Bronchial epithelial cell (primary cell): ENCODE data around the gene PPL. TPM values are rescaled to one million over a fixed set of nuclear protein-coding genes. Genes with fewer than 3 reads are reported as not detected.

ENCODE experiments used
- DNase-seq: peaks from one replicate; pipeline ENCODE4 v3.0.0-alpha.2; 2010; ENCODE audit warnings: low read depth
- FAIRE-seq: peaks from 2 replicates; lab custom pipeline; 2011; peaks lifted over from hg19 to GRCh38; lab: Jason Lieb, UNC
- H3K27me3 ChIP-seq: 2 replicates; pipeline ENCODE4 v1.5.1; 2011; ENCODE audit warnings: low read length; ENCODE audit not compliant: control insufficient read depth, insufficient read depth
- H3K36me3 ChIP-seq: 2 replicates; pipeline ENCODE4 v1.5.1; 2011; ENCODE audit warnings: low read length; ENCODE audit not compliant: control insufficient read depth, insufficient read depth
- H3K4me3 ChIP-seq: 2 replicates; pipeline ENCODE4 v1.5.1; 2011; ENCODE audit warnings: mild to moderate bottlenecking, low read depth, low read length, control low read depth
- total RNA-seq: library from RNA; depleted of rRNA; stranded (reverse); fragments of >200 nt; gene quantifications from 2 replicates; pipeline ENCODE4 v1.2.1, GENCODE V29; 2014
- TF ChIP-seq, protein P1 (sequence below): IDR thresholded peaks from 2 replicates; pipeline ENCODE4 v1.5.1; 2011; ENCODE audit warnings: mild to moderate bottlenecking, moderate library complexity, low read length, control low read depth, inconsistent platforms; ENCODE audit not compliant: insufficient read depth, severe bottlenecking

Gene PPL
- total RNA-seq, 1 donor from 2014 or later: 184 TPM

GRCh38 chr16:4894276-4895150, 42.4 kb downstream of the PPL start:
- no peak overlapping the region for H3K4me3 ChIP-seq
- TF ChIP-seq, protein P1, sequence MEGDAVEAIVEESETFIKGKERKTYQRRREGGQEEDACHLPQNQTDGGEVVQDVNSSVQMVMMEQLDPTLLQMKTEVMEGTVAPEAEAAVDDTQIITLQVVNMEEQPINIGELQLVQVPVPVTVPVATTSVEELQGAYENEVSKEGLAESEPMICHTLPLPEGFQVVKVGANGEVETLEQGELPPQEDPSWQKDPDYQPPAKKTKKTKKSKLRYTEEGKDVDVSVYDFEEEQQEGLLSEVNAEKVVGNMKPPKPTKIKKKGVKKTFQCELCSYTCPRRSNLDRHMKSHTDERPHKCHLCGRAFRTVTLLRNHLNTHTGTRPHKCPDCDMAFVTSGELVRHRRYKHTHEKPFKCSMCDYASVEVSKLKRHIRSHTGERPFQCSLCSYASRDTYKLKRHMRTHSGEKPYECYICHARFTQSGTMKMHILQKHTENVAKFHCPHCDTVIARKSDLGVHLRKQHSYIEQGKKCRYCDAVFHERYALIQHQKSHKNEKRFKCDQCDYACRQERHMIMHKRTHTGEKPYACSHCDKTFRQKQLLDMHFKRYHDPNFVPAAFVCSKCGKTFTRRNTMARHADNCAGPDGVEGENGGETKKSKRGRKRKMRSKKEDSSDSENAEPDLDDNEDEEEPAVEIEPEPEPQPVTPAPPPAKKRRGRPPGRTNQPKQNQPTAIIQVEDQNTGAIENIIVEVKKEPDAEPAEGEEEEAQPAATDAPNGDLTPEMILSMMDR: no peak
- peaks cover 75% of the 10 kb centered on the region for H3K36me3 ChIP-seq
- DNase-seq (no peak), FAIRE-seq (no peak)
- H3K27me3 ChIP-seq: no peaks in the 10 kb centered on the region

- H3K27me3 ChIP-seq: no peaks in the 10 kb centered on the region
- H3K4me3 ChIP-seq: no peak overlapping the region
- TF ChIP-seq, protein P1: no peak
- no peak for DNase-seq
- H3K36me3 ChIP-seq: peaks cover 72% of the 10 kb centered on the region
- no peak for FAIRE-seq
These were observed 43.7 kb downstream of the PPL start for GRCh38 chr16:4893103-4893862.

DNA sequence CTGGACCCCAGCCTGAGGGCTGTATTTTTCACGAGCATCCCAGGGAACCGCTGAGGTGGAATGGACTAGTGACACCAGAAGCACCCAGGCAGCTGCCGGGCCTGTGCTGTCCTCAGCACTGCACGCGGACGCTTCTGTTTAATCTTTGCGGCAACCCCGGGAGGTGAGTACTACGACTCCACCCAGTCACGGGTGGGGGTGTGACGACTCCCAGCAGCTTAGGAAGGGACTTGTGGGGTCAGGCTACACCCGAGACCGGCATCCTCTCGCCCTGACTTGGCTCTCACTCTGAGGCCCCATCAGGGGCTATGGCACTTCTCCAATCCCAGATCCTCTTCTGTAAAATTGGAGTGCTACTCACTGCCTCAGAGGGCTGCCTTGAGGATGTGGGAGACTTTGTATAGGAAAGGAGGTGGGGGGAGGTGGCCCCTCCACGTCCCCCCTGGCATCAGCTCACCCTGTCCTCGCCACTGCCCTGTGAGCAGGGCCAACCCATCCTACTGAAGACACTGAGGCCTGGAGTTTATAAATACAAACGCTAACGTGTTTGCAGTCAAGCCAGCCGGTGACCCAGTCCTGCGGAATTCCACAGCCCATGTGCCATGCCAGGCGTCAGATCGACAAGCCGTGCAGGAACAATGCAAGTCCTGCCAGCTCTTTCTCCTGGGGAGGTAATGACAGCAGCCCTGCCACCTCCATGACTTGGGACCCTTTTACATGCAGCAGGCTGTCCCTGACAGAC, 44.4 kb downstream of the PPL start:
- H3K36me3 ChIP-seq: peaks cover 75% of the 10 kb centered on the region
- FAIRE-seq (no peak), DNase-seq (no peak)
- H3K4me3 ChIP-seq: no peak overlapping the region
- TF ChIP-seq, protein P1: no peak
- no peaks in the 10 kb centered on the region for H3K27me3 ChIP-seq

DNA sequence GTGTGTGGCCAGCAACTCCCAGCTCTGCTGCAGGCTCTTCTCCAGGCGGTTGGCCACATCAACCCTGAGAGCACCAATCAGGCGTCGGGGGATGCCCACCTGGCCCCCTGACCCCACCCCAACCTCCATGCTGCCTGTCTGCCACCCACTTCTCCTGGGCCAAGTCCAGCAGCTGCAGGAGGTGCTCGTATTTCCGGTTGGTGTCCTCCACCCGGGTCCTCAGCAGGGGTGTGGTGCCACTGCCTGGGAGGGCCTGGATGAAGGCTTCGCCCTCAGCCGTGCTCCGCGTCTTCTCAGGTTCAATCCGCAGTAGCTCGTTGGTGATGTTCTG, 45.1 kb downstream of the PPL start:
- TF ChIP-seq, protein P1: no peak
- Histone ChIP-seq H3K36me3 (peaks cover 77% of the 10 kb centered on the region), H3K27me3 (no peaks in the 10 kb centered on the region), H3K4me3 (no peak overlapping the region)
- no peak for DNase-seq
- FAIRE-seq: no peak

- FAIRE-seq (no peak), DNase-seq (no peak)
- Histone ChIP-seq H3K36me3 (peaks cover 78% of the 10 kb centered on the region), H3K27me3 (no peaks in the 10 kb centered on the region), H3K4me3 (no peak overlapping the region)
- TF ChIP-seq, protein P1: no peak
These were observed 45.7 kb downstream of the PPL start for GRCh38 chr16:4891097-4891885.
